GM19397 (cell line): ENCODE measurements around the gene TLK1.

Experiments used
- ATAC-seq: cut with Tn5 transposase; IDR thresholded peaks from one replicate; pipeline ENCODE4 v1.9.1; 2021; ENCODE audit warnings: mild to moderate bottlenecking, moderate library complexity; ENCODE audit not compliant: unreplicated experiment

Gene TLK1

DNA sequence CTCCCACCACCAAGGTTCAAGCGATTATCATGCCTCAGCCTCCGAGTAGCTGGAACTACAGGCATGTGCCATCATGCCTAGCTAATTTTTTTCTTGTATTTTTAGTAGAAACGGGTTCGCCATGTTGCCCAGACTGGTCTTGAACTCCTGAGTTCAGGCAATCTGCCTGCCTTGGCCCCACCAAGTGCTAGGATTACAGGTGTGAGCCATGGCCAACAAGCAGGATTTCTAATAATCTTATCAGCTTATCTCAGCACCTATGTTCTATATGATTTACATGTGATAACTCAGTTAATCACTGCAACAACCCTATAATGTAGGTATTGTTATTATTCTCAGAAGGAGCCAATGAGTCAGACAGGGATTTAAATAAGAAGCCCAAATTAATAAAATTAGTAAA lies 151.3 kb downstream of the TLK1 start:
- ATAC-seq, result no peak

DNA sequence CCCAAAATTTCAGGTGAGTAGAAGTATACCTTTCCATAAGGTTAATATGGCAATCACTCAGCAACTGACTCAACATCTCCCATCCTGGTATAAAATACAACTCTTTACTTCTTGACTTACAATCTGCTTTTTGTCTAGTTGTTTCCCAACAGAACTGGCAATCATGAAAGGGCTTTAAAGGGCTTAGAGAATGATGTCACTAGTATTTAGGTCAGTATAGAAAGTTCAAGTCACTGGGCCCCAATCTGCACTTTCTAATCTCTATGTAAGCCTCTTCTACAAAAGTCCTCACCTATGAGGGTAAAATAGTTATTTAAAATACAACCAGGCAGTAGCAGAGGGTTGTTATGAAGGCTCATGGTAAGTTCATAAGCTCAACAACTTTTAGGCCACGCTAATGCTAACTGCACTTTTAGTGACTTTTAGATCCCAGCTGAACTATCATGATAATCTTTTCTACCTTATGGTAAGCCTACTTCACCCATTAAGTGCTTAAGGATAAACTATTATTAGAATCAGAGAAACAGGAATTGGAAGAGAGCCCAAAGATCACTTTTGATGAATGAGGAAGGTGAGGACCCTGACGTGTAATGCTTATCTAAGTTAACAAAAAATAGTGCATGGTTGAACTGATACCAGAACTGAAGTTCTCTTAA lies 152.0 kb downstream of the TLK1 start:
- ATAC-seq, result no peak

DNA sequence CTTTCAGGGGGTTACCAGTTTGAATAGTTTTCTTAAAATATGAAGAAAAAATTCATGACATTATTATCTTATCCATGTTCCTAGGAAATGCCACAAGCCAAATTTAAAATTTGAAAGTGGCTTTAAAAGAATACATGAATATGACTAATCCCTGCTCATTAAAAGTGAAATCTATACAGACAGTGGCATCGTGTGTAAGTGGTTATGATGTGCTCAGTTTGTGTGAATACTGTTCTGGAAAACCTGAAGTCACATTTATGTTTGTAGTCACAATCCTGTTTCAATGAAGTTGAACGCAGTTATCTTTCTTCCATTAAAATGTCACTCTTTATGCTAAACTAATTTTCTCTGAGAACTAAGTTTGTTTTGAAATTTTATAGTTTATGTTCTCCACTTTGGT lies 155.9 kb downstream of the TLK1 start:
- no peak for ATAC-seq

DNA sequence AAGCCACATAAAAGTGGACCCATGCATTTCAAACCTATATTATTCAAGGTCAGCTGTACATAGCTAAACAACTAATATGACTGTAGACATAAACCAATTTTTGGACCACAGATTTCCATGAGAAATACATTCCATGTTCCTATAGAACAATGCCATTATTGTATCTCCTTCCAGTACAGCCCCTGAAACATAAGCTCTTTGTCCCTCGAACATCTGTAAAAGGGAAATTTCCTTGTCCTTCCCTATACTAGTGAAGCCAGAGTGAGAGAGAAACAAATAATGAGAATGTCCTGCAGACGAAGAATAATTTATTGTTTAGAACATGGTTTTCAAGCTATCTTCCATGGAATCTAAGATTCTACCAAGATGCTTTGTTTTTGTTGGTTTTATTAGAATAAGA lies 156.3 kb downstream of the TLK1 start:
- ATAC-seq, result no peak

DNA sequence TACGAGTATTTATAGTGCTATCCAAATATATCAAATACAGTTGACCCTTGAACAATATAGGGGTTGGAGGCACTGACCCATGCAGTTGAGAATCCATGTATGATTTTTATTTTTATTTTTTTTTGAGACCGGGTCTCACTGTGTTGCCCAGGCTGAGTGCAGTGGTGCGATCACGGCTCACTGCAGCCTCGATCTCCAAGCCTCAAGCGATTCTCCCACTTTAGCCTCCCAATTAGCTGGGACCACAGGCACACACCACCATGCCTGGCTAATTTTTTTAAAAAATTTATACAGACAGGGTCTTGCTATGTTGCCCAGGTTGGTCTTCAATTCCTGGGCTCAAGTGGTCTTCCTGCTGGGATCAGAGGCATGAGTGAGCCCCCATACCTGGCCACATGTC lies 161.0 kb downstream of the TLK1 start:
- no peak for ATAC-seq

DNA sequence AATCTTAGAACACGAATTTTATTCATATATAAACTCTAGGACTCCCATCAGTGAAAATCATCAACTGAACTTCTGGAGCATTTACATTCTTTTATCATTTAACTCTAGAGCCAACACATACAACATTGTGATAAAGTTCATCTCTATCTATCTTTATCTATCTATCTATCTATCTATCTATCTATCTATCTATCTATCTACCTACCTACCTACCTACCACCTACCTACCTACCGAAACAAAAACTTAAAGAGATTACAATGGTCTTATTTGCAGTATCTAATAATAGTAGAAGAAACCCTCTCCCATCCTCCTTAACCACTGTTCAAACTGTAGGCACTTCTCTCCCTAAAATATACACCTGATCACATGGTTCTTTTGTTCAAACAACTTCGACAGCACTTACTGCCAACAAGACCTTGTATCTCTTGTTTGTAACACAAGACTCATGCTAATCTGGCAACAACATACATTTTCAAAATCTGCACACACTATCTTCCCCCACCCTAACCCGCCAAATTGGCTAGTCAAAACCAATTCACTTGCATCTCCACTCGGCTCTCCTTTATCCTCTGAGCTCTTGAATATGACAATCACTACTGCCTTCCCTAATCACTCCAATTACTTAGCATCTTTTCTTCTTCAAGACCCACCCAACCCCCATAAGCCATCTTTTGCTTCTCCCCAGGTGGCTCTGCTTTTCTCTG lies 162.6 kb downstream of the TLK1 start:
- ATAC-seq, result no peak

DNA sequence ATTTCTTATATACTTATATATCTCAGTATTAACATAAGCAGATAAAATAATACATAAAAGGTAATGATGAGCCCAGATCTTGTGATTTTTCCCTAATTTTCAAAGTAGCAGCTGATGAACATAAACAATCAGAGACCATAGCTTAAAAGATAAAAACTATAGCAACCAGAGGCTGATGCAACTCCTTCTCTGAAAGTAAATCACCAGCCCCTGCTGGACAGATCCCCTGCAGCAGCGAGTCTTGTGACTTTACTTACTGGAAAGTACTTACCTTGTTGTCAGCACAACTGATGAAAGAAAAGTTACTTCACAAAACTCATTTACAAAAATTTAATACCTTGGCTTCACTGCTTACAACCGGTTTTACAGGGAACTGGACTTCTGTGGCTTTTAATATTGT lies 164.4 kb downstream of the TLK1 start:
- no peak for ATAC-seq

DNA sequence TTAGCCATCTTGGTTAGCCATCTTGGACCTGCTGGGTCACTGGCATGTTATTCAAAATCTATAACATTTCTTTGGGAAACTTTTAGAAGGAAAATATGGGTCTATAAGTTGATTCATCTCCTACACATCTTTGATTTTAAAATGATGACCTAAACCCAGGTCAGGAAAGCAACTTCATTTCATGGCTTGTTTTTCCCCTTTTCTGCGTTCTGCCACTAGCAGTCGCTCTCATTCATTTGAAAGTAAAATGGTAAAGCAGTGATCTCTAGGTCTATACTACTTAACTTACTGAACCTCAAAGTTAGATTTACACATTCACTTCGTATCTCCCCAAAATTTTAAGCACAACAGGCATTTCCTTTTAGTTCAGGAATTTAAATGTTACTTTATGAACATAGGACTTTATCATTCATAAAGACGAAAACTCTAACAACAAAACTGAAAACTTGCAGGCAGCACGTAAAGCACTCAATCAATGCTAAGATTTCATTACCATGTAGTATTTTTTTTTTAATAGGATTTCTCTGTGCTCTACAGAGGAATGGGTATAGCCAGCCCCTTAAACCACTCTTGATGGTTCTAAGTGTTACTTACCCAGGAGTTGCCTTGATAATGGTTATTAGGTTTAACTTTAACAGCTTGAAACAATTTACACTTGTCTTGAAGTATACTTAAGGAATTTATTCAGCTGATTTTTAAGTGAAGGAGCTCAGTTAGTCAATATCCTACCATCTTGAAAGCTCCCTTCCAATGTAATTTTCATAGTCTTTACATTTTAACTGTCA lies 169.1 kb downstream of the TLK1 start:
- ATAC-seq, result no peak

DNA sequence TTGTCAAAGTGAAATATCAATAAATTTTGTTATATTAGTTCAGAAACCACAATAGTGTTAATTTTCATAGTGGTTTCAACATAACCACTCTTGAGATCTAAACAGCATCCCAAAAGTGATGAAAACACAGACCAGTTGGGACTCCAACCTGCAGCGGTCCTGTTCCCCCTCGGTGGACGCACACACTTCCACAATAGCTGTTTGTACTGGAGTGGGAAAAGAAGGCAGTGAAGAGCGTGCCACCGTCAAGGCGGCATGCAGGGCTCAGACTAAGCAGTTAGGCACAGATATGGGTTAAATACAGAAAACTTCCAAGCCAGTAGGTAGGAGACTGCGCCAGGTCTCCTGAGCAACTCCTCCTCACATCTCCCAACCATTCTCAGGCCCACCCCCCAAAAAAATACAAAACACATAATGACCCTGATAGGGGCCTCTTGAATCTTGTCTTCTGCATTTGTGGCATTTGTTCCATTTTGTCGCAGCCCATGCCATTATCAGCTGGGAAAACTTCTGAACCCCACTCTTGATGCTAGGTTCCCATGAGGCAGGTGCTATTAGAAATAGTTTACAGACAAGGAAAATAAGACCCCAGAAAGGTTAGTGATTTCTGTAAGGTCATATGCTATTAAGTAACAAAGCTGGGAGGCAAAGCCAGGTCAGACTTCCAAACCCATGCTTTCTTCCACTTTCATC lies 174.0 kb downstream of the TLK1 start:
- ATAC-seq, result no peak

DNA sequence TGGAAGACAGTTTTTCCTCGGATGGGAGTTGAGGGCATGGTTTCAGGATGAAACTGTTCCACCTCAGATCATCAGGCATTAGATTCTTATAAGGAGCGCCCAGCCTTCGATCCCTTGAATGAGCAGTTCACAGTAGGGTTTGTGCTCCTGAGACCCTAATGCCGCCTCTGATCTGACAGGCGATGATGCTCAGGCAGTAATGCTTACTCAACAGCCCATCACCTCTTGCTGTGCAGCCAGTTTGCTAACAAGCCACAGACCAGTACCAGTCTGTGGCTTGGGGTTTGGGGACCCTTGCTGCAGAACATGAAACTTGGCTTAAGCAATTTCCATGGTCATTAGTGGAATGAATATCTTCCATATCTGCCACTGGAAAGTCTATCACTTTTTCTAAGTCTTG lies 175.3 kb downstream of the TLK1 start:
- no peak for ATAC-seq

DNA sequence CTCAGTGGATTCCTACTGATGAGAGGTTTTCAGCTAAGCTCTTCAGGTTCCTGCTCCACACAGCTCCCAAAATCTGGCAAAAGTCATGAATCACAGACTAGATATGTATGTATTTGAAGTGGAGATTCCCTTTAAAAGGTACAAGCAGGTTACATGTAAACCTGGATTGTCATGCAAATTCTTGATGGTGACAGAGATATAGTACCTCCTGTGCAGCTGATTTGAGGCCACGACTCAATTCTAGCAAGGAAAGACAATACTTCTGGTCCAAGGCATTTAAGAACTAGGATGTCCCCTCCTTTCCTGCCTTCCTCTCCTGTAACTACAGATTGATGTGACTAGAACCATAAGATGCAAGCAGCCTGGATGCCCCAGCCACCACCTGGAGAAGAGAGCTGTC lies 176.6 kb downstream of the TLK1 start:
- ATAC-seq, result no peak

DNA sequence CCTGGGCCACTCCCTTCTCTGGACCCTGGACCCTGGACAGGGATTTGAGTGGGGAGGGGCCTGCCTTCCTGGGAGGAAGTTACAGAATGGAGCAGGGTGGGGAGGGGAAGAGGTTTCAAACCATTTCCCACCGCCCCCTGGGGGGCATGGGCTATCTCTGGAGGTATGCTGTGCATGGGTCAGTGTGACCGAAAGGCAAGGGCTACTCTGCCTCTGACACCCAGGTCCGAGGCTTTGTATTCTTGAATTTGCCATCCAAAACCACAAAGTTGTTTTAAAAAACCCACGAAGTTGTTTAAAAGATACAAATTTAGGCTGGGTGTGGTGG lies 184.8 kb downstream of the TLK1 start:
- ATAC-seq, result no peak

DNA sequence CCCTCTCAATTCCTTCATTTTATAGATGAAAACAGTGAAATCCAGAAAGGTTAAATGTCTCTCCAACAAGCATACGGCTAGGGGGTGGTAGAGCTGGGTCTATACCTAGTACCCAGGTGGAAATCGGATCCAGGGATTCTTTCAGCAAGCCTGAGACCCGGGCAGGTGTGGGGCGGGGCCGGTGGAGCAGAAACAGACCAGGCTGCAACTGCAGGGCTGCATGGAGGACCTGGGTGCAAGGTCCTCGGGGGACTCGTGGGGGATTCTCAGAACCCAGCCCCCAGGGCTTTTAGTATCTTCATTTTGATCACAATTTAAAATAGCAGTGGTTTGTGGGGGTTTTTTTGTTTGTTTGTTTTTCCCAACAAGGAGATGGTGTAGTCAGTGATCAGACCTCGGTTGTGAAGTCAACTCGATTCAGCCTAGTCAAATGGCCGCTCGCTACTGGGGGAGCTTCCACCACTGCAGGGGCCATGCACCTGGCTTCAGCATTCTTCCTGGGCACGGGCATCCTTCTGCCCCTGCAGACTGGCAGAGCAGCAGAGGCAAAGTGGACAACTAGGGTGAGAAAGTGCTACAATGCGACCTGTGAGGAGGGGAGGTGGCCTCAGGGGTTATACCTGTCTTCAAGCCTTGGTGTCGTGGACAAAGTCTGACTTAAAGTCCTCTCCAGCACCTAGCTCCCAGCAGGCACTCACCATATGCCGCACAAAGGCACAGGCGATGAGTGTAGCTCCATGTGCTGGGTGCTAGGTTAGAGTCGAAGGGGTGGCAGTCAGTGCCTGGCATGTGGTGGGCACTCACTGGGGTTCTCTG lies 185.4 kb downstream of the TLK1 start:
- no peak for ATAC-seq

DNA sequence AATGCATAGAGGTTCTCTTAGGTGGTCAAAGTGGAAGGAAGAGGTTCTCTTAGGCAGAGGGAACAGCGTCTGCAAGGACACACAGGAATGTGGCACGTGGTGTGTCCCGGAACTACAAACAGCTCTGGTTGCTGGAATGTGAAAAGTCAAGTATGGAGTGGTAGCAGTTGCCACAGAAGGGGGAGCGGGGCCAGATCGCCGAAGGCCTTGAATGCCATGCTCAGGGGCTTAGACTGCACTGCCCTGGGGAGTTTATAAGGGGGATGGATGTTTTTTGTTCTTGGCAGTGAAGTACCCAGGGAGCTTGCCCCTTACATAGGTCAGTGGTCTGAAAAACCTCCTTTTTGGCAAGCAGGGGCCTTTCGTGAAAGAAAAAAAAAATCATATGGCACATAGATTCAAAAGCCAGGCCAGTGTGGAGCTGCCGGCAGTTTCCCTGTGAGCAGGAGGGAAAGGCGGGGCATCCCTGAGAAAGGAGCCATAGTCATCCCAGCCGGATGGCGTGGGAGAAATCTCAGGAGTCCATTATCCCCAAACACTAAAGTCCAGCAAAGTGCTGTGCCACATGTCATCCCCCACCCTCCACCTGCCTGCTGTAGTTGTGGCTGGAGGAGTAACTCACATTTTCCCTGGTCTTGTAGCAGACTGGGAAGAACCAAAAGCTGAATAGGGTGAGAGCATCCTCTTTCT lies 186.2 kb downstream of the TLK1 start:
- no peak for ATAC-seq

DNA sequence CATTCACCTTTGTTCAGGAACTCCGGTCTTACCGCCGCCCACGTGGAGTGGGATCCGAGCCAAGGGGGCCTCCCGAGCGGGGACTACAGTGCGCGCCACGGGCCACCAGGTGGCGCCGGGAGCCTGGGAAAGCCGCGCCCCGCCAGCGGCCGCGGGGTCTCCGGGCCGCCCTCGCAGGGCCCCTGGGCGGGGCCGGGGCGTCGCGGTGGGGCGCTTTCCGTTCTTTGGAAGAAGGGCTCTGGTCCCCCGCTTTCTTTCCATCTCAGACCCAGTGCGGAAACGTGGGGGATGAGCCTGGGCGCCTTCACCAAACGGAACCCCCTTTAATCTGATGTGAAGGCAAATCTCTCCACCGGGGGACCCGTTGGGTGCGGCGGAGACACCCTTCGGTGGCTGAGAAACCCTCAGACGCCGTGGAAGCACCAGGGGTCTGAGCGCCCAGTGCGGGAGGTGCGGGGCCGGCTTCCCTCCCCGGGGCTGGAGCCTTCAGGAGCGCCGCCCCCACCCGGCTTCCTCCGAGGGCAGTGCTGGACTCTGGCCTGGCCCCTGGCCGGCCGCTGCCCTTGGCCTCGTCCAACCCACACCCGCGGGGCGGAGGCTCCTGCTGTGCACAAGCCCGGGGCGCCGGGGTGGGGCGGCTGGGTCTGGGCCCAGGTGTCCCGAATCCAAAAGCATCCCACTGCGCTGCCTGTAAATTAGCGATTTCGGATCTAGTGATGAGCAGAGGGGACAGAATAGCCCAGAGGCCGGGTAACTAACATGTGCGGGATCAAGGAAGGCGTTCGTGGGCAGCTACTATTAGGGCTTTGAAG lies 187.0 kb downstream of the TLK1 start:
- peak; percentile 90 for ATAC-seq

DNA sequence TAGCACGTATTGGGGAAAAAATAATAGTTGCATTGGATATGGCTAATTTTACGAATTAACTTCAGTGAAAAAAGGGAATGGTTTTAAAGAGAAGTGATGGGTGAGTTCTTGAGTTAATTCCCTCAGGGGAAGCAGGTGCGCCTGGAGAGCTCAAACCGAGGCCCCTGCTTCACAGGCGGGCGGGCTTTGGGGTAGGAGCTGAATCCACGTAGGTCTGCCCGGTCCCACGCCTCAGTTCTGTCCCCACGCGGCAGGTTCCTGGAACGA lies 187.5 kb downstream of the TLK1 start:
- ATAC-seq, result no peak

DNA sequence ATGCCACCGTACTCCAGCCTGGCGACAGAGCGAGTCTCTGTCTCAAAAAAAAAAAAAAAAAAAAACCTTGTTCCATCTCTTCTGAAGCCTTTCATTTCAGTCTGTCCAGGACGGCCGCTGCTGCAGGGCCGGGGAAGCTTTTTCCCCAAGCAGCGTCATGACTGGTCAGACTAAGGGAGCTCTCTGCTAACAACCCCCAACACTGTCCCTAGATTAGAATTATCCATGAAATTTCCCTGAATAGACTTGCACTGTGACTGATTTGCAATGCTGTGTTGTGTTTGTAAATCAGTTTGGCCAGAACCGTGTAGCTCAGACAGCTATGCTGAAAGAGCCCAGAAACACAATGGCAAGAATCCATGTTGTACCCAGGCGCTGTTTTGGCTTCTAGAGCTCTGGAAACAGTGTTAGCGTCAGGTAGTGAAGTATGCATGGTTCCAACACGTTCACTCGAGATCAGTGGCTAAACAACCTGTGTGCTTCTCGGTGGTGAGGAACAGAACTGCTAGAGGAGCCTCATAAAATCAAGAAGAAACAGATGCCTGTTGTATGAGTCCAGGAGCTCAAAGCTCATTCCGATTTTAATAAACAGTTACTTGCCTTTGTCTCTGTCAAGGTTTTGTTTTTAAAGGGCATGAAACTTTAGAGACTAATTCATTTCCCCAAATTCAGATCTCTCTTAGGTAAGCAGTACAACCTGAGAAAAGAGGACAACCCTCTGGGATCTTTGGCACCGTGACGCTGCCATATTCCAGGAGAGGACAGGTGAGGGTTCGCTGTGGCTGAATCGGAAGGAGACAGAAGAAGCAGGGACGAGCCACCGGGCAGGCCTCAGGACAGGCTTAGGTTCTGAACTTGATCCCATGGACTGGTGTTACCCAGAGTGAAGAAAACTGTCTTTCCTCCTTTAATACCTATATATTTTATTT lies 188.1 kb downstream of the TLK1 start:
- ATAC-seq, result no peak

DNA sequence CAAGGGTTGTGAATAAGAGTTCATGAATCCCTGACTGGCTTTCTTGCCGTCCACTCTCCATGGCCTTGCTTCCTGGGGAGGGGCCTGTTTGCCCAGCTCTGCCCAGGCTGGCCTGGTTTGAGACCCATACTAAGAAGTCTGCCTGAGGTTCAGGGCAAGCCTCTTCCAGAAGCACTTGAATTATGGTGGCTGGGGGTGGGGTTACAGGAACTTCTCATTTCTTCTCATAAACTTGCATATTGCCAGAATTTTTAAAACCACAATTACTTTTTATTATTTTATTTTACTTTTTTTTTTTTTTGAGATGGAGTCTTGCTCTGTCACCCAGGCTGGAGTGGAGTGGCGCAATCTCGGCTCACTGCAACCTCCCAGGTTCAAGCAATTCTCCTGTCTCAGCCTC lies 189.6 kb downstream of the TLK1 start:
- no peak for ATAC-seq
